AG09309 (cell line): ENCODE results near the gene ITPR3.

ENCODE experiments used
- DNase-seq: peaks from one replicate; pipeline ENCODE4 v3.0.0-alpha.2; 2010; ENCODE audit warnings: low read depth
- H3K4me3 ChIP-seq: 2 replicates; pipeline ENCODE4 v1.5.1; 2011; ENCODE audit warnings: mild to moderate bottlenecking, low read depth, low read length, moderate library complexity; ENCODE audit not compliant: control insufficient read depth
- CTCF ChIP-seq: IDR thresholded peaks from 2 replicates; pipeline ENCODE4 v1.5.1; 2011; ENCODE audit warnings: mild to moderate bottlenecking, low read depth, low read length, inconsistent platforms; ENCODE audit not compliant: insufficient read depth, control insufficient read depth; ENCODE audit errors: missing control alignments

The ITPR3 gene

GRCh38 chr6:33712914-33713313, 91.8 kb downstream of the ITPR3 start:
- DNase-seq: no peak
- TF ChIP-seq CTCF: no peak
- no peak overlapping the region for H3K4me3 ChIP-seq

GRCh38 chr6:33713786-33714185, 92.7 kb downstream of the ITPR3 start:
- TF ChIP-seq CTCF: no peak
- no peak overlapping the region for H3K4me3 ChIP-seq
- DNase-seq: no peak

GRCh38 chr6:33714385-33715040, 93.4 kb downstream of the ITPR3 start:
- no peak for TF ChIP-seq CTCF
- H3K4me3 ChIP-seq: no peak overlapping the region
- DNase-seq: no peak

- DNase-seq: no peak
- no peak overlapping the region for H3K4me3 ChIP-seq
- no peak for TF ChIP-seq CTCF
These were observed 95.3 kb downstream of the ITPR3 start for GRCh38 chr6:33716379-33716778.

GRCh38 chr6:33716890-33717632, 95.9 kb downstream of the ITPR3 start:
- DNase-seq: no peak
- H3K4me3 ChIP-seq: no peak overlapping the region
- TF ChIP-seq CTCF: no peak

- DNase-seq: no peak
These were observed 96.9 kb downstream of the ITPR3 start for GRCh38 chr6:33717934-33718455.

More at GRCh38 chr6:33717934-33718455, 96.9 kb downstream of the ITPR3 start:
- H3K4me3 ChIP-seq: no peak overlapping the region
- TF ChIP-seq CTCF: no peak
